HG03457 (cell line): ENCODE data around the gene THOP1.

Experiments used
- ATAC-seq: cut with Tn5 transposase; IDR thresholded peaks from one replicate; pipeline ENCODE4 v1.9.1; 2021; ENCODE audit warnings: moderate number of reproducible peaks; ENCODE audit not compliant: unreplicated experiment

Gene THOP1

DNA sequence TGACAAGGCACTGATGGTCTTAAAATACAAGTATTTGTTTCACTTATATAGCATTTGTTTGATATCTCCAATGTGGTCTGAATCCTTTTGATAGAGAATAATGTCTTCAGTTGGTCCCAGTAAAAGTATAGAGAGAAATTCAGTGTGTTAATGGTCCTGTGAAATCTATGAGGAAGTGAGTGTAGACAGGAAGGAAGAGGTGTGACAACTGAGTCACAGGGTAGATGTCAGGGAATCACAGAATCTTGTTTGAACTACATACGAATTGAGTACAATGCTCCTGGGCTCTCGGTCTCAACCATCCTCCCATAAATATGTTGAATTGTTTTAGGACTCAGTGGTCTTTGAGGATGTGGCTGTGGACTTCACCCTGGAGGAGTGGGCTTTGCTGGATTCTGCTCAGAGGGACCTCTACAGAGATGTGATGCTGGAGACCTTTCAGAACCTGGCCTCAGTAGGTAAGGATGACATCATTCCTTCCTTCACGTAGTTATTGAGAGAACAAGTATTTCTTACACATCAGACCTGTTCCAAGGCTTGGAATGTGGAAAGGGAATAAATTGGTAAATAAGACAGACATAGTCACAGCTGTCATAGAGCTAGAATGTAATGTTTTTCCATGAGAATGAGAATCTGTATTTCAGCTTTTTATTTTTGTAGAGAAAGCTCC, 65.1 kb downstream of the THOP1 start:
- ATAC-seq: no peak

DNA sequence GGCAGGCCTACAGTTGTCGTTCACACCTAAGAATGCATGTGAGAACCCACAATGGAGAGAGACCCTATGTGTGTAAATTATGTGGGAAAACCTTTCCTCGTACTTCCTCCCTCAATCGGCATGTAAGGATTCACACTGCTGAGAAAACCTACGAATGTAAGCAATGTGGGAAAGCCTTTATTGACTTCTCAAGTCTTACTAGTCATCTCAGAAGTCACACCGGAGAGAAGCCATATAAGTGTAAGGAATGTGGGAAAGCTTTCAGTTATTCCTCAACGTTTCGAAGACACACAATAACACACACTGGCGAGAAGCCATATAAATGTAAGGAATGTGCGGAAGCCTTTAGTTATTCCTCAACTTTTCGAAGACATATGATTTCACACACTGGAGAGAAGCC, 67.3 kb downstream of the THOP1 start:
- no peak for ATAC-seq

DNA sequence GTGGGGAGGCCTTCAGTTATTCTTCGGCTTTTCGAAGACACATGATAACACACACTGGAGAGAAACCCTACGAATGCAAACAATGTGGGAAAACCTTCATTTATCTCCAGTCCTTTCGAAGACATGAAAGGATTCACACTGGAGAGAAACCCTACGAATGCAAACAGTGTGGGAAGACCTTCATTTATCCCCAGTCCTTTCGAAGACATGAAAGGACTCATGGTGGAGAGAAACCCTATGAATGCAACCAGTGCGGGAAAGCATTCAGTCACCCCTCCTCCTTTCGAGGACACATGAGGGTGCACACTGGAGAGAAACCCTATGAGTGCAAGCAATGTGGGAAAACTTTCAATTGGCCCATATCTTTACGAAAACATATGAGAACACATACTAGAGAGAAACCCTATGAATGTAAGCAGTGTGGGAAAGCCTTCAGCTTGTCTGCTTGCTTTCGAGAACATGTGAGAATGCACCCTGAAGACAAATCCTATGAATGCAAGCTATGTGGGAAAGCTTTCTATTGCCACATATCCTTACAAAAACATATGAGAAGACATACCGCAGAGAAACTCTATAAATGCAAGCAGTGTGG, 67.8 kb downstream of the THOP1 start:
- ATAC-seq: no peak

- no peak for ATAC-seq
Observed at GRCh38 chr19:2854849-2855248, 69.5 kb downstream of the THOP1 start.

DNA sequence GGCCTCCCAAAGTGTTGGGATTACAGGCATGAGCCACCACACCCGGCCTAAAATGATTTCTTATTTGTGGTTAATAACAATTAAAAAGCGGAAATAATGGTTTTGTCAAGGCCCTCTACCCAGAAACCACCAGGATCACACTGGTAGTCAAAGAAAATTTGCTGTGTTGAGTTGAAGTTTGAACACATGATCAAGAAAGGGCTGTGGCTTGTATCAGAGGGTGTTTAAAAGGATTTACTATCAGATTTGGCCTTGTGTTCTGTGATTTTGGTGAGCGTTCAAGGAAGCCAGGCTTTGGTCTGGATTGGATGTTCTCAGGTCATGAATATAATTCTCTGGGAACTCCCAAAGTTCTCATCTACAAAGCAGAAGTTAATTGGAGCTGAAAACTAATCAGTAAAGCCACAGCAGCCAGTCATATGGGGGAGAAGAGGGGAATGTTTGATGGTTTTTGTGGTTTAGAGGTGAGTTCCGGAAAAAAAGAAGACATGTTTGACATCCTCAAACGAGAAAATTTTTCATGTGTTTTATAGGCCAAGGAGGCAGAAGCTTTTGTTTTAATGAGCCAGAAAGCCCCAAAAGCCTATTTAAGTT, 71.3 kb downstream of the THOP1 start:
- no peak for ATAC-seq

- ATAC-seq: no peak
Observed at GRCh38 chr19:2858864-2859263, 73.6 kb downstream of the THOP1 start.

DNA sequence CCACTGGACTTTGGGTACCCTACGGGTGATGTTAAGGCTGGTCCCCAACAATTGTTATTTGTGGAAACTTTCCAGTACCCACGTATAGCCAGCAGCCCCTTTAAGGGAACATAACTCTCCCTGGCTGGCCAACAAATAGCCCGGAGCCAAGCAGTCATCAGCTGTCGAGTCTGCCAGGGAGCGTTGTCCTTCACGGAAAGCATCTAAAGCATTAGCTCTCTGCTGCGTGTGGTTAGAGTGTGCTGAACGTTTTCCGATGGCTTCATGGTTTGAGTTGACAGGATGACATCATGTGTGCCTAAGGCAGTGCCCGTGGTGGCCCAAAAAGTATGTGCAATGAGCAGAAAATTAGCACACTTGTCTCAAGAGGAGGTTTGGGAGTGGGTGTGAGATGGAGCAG, 78.5 kb downstream of the THOP1 start:
- no peak for ATAC-seq
